Middle frontal gyrus (tissue), 1 donor: ENCODE measurements around the gene GRIN3B.

ENCODE experiments used
- DNase-seq: peaks from one replicate; pipeline ENCODE4 v3.0.0-alpha.2; 2015; ENCODE audit warnings: low spot score; ENCODE audit errors: extremely low spot score

The GRIN3B gene

DNA sequence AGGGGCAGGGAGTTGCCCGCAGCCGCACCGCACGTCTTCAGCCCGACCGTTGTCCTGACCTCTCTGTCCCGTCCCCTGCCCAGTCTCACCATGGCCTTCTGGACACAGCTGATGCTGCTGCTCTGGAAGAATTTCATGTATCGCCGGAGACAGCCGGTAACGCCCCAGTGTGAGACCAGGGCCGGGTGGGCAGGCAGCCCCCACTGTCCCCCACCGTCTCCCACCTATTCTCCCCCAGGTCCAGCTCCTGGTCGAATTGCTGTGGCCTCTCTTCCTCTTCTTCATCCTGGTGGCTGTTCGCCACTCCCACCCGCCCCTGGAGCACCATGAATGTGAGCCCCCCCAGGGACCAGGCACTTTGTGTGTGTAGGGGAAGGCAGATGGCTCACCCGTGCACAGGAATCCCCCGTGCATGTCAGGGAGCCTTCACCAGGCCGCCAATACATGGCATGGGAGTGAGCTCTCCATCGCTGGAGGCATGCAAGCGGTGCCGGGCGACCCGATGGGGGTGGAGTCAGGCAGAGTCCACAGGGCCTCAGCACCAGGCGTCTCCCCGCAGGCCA is 41.1 kb downstream of the GRIN3B start:
- DNase-seq, result no peak

DNA sequence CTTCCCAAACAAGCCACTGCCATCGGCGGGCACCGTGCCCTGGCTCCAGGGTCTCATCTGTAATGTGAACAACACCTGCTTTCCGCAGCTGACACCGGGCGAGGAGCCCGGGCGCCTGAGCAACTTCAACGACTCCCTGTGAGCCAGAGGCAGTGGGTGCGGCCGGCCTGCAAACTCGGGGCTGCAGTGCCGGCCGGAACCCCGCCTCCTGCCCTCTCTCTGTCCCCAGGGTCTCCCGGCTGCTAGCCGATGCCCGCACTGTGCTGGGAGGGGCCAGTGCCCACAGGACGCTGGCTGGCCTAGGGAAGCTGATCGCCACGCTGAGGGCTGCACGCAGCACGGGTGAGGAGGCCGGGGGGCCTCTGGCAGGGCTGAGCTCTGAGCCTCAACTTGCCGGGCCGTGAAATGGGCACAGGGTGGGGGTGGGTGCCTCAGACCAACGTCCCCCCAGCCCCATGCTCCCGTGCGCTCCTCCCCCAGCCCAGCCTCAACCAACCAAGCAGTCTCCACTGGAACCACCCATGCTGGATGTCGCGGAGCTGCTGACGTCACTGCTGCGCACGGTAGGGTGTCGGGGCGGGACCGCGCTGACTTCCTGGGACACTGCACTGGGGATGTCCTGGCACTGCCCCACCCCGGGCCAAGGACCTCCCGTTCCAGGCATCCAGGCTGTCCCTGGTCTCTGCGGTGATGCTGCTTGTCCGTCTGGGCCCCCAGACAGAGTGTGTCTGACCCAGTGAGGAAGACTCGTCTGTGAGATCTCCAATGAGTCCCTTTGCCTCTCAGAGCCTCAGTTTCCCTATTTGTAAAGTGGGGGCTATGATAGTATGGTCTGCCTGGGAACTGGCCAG is 41.8 kb downstream of the GRIN3B start:
- no peak for DNase-seq

DNA sequence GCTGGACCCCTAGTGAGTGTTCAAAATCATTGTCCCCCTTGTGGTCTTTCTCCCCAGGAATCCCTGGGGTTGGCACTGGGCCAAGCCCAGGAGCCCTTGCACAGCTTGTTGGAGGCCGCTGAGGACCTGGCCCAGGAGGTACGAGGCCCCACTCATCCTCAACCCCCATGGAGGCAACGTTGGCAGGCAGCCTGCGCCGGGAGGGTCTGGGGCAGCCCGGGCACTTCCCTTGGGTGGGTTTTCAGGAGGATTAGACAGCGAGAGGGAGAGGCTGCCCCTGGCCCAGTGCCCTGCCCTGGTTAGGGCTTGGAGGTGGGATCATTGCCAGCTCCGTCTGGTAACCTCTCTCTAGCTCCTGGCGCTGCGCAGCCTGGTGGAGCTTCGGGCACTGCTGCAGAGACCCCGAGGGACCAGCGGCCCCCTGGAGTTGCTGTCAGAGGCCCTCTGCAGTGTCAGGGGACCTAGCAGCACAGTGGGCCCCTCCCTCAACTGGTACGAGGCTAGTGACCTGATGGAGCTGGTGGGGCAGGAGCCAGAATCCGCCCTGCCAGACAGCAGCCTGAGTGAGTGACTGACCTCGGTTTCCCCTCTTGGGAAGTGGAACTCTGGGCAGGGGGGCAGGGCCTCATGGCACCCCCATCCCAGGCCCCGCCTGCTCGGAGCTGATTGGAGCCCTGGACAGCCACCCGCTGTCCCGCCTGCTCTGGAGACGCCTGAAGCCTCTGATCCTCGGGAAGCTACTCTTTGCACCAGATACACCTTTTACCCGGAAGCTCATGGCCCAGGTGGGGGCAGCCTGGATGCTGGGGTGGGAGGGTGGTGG is 42.7 kb downstream of the GRIN3B start:
- DNase-seq, result no peak

GRCh38 chr19:1045247-1045603 is 45.0 kb downstream of the GRIN3B start:
- DNase-seq, result no peak

GRCh38 chr19:1046117-1046626 is 46.0 kb downstream of the GRIN3B start:
- no peak for DNase-seq

- no peak for DNase-seq
Measured at GRCh38 chr19:1046836-1047695, 46.8 kb downstream of the GRIN3B start.

DNA sequence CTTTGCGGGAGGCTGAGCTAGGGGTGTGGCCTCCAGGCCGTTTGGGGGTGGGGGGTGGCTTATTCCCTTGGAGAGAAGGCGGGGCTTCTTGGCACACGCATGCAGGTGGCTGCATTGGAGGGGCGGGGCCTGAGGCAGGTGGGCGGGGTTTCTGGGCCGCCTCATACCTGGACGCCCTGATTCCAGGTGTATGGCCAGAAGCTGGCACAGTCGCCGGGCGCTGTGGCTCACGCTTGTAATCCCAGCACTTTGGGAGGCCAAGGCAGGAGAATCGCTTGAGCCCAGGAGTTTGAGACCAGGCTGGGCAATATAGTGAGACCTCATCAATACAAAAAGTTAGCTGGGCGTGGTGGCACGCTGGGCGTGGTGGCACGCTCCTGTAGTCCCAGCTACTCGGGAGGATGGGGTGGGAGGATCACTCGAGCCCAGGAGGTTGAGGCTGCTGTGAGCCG is 47.5 kb downstream of the GRIN3B start:
- no peak for DNase-seq

- DNase-seq, result no peak
Measured at GRCh38 chr19:1049106-1049505, 48.9 kb downstream of the GRIN3B start.

DNA sequence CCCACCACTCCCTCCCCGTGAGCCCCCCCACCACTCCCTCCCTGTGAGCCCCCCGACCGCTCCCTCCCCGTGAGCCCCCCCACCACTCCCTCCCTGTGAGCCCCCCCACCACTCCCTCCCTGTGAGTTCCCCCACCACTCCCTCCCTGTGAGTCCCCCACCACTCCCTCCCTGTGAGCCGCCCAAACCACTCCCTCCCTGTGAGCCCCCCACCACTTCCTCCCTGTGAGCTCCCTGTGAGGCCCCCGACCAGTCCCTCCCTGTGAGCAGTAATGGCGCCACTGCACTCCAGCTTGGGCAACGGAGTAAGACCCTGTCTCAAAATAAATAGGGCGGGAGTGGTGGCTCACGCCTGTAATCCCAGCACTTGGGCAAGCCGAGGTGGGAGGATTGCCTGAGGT is 49.6 kb downstream of the GRIN3B start:
- no peak for DNase-seq

DNA sequence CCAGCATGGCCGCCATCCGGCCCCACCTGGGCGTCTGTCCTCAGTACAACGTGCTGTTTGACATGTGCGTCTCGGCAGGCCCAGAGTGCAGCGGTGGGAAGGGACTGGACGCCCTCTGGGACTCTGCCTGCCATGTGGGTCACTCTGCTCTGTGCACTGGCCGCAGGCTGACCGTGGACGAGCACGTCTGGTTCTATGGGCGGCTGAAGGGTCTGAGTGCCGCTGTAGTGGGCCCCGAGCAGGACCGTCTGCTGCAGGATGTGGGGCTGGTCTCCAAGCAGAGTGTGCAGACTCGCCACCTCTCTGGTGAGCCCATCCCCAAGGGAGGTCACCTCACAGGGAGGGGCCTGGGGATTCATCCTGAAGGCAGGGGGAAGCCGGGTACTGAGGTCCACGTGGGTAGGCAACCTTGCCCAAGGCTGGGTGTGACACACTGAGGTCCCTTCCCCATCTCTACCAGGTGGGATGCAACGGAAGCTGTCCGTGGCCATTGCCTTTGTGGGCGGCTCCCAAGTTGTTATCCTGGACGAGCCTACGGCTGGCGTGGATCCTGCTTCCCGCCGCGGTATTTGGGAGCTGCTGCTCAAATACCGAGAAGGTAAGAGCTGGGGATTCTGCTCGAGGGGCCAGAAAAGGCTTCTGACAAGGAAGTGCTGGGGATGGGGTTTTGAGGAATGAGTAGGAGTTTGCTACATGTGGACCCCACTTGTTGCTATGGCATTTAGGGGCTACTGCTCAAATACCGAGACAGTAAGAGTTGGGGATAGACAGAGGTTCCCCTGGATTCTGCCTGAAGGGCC is 51.0 kb downstream of the GRIN3B start:
- no peak for DNase-seq

GRCh38 chr19:1051791-1052190 is 51.6 kb downstream of the GRIN3B start:
- no peak for DNase-seq

- DNase-seq, result no peak
Measured at GRCh38 chr19:1052349-1052975, 52.2 kb downstream of the GRIN3B start.

DNA sequence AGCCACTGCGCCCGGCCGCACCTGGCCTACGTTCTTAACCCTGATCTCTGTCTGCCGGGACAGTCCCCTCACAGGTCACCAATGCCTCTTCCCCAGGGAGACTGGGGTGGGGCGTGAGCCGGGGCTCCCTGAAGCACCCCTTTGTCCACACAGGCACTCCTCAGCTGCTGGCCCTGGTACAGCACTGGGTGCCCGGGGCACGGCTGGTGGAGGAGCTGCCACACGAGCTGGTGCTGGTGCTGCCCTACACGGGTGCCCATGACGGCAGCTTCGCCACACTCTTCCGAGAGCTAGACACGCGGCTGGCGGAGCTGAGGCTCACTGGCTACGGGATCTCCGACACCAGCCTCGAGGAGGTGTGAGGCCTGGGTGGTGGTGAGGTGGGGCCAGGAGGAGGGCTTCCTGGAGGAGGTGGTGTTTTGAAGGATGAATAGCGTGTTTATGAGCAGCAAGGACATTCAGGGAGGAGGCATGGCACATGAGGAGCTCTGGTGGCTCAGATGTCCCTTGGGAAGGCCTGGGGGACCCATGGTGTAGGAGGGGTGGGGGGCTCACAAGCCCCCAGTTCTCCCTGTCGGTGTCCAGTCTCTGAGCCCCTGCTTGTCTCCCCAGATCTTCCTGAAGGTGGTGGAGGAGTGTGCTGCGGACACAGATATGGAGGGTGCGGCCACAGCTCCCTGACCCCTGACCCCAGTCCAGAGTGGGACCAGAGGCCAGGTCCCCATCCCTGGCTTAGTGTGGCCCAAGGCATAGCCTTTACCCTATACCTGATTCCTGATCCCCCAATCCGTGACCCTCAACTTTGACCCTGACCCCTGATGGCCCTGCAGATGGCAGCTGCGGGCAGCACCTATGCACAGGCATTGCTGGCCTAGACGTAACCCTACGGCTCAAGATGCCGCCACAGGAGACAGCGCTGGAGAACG is 53.2 kb downstream of the GRIN3B start:
- no peak for DNase-seq

DNA sequence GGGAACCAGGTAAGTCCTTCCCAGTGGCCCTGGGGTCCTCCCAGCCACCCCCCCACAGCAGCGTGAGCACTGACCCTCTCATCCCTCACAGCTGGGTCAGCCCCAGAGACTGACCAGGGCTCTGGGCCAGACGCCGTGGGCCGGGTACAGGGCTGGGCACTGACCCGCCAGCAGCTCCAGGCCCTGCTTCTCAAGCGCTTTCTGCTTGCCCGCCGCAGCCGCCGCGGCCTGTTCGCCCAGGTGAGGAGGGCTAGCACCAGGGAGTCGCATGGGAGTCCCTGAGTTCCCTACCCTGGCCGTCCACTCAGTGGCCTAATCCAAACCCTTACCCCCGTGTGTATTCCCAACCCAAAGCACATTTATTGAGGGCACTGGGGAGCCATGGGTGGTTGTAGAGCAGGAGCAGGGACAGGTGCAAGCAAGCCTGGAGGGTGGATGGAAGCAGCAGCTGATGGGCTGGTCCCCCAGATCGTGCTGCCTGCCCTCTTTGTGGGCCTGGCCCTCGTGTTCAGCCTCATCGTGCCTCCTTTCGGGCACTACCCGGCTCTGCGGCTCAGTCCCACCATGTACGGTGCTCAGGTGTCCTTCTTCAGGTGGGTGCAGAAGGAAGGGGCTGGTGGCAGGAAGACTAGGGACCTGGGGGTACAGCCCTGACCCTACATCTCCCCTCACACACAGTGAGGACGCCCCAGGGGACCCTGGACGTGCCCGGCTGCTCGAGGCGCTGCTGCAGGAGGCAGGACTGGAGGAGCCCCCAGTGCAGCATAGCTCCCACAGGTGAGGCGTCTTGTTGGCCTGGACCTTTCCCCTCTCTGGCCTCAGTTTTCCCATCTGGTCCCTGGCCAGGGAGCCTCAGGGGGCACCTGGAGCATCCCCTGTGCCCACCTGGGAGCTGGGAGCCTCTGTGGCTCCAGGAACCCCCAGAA is 54.1 kb downstream of the GRIN3B start:
- no peak for DNase-seq

DNA sequence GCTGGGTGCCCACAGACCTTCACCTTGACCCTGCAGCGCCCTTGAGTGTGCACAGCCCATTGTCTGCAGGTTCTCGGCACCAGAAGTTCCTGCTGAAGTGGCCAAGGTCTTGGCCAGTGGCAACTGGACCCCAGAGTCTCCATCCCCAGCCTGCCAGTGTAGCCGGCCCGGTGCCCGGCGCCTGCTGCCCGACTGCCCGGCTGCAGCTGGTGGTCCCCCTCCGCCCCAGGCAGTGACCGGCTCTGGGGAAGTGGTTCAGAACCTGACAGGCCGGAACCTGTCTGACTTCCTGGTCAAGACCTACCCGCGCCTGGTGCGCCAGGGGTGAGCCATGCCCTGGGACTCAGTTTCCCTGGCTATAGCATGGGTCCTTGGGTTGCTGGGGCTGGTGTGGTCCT is 54.8 kb downstream of the GRIN3B start:
- no peak for DNase-seq

DNA sequence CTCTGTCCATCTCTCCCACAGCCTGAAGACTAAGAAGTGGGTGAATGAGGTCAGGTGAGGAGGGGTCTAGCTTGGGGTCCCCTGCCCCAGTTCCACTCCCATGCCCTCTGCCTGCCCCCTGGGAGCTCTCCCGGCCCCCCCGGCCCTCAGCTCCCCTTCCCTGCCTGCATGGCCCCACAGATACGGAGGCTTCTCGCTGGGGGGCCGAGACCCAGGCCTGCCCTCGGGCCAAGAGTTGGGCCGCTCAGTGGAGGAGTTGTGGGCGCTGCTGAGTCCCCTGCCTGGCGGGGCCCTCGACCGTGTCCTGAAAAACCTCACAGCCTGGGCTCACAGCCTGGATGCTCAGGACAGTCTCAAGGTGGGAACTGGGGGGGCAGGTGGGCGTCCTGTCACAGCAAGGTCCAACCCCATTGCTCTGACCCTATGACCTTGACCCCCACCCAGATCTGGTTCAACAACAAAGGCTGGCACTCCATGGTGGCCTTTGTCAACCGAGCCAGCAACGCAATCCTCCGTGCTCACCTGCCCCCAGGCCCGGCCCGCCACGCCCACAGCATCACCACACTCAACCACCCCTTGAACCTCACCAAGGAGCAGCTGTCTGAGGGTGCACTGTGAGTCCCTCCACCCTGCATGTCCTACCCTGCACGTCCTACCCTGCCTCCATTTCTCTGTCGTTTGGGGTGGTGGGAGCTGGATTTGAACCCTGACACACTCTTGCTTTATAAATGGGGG is 55.8 kb downstream of the GRIN3B start:
- no peak for DNase-seq
